ENCODE measurements around the gene PAPPA.

The PAPPA gene

GRCh38 chr9:116411506-116411905 is 257.9 kb downstream of the PAPPA start:
- no peak overlapping the region for H3K27ac ChIP-seq
- TF ChIP-seq CTCF (IDR thresholded peaks at IDR 0.05; ENCODE audit: low read depth, low read length, missing control alignments): no peak

GRCh38 chr9:116414374-116414773 is 260.8 kb downstream of the PAPPA start:
- Histone ChIP-seq H3K27ac (no peak overlapping the region), H3K4me3 (ENCODE audit: low read depth, low read length) (no peak overlapping the region), H3K27me3 (replicated peaks) (no peaks in the 10 kb centered on the region), H3K36me3 (replicated peaks) (no peaks in the 10 kb centered on the region)
- in situ Hi-C loops (cut with HindIII; ENCODE audit: low pct_ligation_motif_present, low sequenced_read_pairs): no loop called here
- TF ChIP-seq CTCF (IDR thresholded peaks at IDR 0.05; ENCODE audit: low read depth, low read length, missing control alignments): no peak
- DNase-seq: no peak

More at GRCh38 chr9:116411506-116411905, 257.9 kb downstream of the PAPPA start:
- no peak overlapping the region for H3K4me3 ChIP-seq (ENCODE audit: low read depth, low read length)
- H3K27me3 ChIP-seq (replicated peaks): no peaks in the 10 kb centered on the region
- no peaks in the 10 kb centered on the region for H3K36me3 ChIP-seq (replicated peaks)
- DNase-seq: no peak
- in situ Hi-C loops (cut with HindIII; ENCODE audit: low pct_ligation_motif_present, low sequenced_read_pairs): no loop called here

- H3K27ac ChIP-seq: no peak overlapping the region
- no peak for TF ChIP-seq CTCF (IDR thresholded peaks at IDR 0.05; ENCODE audit: low read depth, low read length, missing control alignments)
- H3K27me3 ChIP-seq (replicated peaks): no peaks in the 10 kb centered on the region
- no peaks in the 10 kb centered on the region for H3K36me3 ChIP-seq (replicated peaks)
- DNase-seq: no peak
- in situ Hi-C loops (cut with HindIII; ENCODE audit: low pct_ligation_motif_present, low sequenced_read_pairs): no loop called here
- H3K4me3 ChIP-seq (ENCODE audit: low read depth, low read length): no peak overlapping the region
These were observed 262.8 kb downstream of the PAPPA start for GRCh38 chr9:116416421-116416820.

DNA sequence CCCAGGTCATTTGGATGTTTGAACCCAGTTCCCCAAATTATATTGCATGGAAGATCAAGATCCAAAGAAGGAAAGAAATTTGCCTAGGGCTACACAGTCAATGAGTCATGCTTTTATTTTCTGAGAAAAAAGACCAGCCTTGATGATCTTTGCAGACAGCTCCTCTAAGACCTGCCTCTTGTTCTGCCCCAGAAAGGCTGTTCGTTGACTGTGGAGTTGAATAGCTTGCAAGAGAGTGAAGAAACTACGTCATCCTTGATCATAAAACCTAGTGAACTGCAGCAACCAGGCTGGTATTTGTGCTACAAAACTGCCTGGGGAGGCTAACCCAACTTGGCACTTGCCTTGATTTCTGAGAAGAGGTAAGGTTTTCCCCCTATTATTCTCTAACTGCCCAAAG is 263.9 kb downstream of the PAPPA start:
- H3K27me3 ChIP-seq (replicated peaks): no peaks in the 10 kb centered on the region
- in situ Hi-C loops (cut with HindIII; ENCODE audit: low pct_ligation_motif_present, low sequenced_read_pairs): no loop called here
- H3K36me3 ChIP-seq (replicated peaks): no peaks in the 10 kb centered on the region
- no peak for TF ChIP-seq CTCF (IDR thresholded peaks at IDR 0.05; ENCODE audit: low read depth, low read length, missing control alignments)
- no peak overlapping the region for H3K4me3 ChIP-seq (ENCODE audit: low read depth, low read length)
- no peak overlapping the region for H3K27ac ChIP-seq
- no peak for DNase-seq

DNA sequence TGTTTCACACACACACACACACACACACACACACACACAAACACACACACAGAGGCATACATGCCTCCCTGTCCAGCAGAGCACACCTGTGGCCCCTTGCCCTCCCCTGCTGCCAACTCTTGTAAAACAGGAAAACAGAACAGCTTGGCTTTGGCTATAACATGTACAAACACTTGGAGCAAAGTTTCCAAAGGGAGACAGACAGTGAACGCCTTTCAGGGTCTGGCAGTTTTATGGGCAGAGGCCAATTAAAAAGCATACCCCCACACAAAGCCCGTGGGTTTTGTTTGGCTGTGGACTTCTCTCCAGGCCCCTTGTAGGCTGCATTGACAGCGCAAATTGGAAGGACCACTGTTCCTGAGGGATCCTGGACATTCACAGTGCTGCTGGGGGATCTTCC is 265.6 kb downstream of the PAPPA start:
- Histone ChIP-seq H3K36me3 (replicated peaks) (no peaks in the 10 kb centered on the region), H3K27ac (no peak overlapping the region), H3K4me3 (ENCODE audit: low read depth, low read length) (no peak overlapping the region), H3K27me3 (replicated peaks) (no peaks in the 10 kb centered on the region)
- DNase-seq: no peak
- in situ Hi-C loops (cut with HindIII; ENCODE audit: low pct_ligation_motif_present, low sequenced_read_pairs): no loop called here
- no peak for TF ChIP-seq CTCF (IDR thresholded peaks at IDR 0.05; ENCODE audit: low read depth, low read length, missing control alignments)

- in situ Hi-C loops (cut with HindIII; ENCODE audit: low pct_ligation_motif_present, low sequenced_read_pairs): no loop called here
- no peak for TF ChIP-seq CTCF (IDR thresholded peaks at IDR 0.05; ENCODE audit: low read depth, low read length, missing control alignments)
- no peak overlapping the region for H3K27ac ChIP-seq
These were observed 267.5 kb downstream of the PAPPA start for GRCh38 chr9:116420993-116421538.

More at GRCh38 chr9:116420993-116421538, 267.5 kb downstream of the PAPPA start:
- Histone ChIP-seq H3K36me3 (replicated peaks) (no peaks in the 10 kb centered on the region), H3K4me3 (ENCODE audit: low read depth, low read length) (no peak overlapping the region), H3K27me3 (replicated peaks) (no peaks in the 10 kb centered on the region)
- no peak for DNase-seq

Data from brain microvascular endothelial cell (primary cell).